Measurements from ENCODE around the gene OBSL1.

DNA sequence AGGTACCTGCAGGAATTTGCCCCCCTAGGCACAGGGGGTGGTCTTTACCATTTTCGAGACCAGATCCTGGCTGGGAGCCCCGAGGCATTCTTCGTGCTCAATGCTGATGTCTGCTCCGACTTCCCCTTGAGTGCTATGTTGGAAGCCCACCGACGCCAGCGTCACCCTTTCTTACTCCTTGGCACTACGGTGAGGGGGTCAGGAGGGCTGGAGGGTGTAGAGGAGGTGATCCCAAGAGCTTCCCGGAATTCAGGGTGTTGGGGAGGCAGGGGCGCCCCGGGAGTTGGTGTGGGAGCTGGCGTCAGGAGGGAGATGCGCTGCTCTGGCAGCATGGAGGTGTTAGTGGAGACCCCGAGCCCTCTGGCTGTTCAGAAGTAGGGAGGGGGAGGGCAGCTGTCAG lies 69.5 kb downstream of the OBSL1 start:
- TF ChIP-seq, protein P1, sequence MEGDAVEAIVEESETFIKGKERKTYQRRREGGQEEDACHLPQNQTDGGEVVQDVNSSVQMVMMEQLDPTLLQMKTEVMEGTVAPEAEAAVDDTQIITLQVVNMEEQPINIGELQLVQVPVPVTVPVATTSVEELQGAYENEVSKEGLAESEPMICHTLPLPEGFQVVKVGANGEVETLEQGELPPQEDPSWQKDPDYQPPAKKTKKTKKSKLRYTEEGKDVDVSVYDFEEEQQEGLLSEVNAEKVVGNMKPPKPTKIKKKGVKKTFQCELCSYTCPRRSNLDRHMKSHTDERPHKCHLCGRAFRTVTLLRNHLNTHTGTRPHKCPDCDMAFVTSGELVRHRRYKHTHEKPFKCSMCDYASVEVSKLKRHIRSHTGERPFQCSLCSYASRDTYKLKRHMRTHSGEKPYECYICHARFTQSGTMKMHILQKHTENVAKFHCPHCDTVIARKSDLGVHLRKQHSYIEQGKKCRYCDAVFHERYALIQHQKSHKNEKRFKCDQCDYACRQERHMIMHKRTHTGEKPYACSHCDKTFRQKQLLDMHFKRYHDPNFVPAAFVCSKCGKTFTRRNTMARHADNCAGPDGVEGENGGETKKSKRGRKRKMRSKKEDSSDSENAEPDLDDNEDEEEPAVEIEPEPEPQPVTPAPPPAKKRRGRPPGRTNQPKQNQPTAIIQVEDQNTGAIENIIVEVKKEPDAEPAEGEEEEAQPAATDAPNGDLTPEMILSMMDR (IDR thresholded peaks at IDR 0.05), result no peak
- TF ChIP-seq EP300 (IDR thresholded peaks at IDR 0.05) (no peak), POLR2A (IDR thresholded peaks at IDR 0.05; ENCODE audit: low read depth) (no peak)
